Measurements from ENCODE around the gene FA2H. TPM values are rescaled to one million over a fixed set of nuclear protein-coding genes. Genes with fewer than 3 reads are reported as not detected.

Gene FA2H
- polyA plus RNA-seq, 2 of the 4 experiments (the other 2 are of a cell fraction) = 5.6 to 7.1 TPM

DNA sequence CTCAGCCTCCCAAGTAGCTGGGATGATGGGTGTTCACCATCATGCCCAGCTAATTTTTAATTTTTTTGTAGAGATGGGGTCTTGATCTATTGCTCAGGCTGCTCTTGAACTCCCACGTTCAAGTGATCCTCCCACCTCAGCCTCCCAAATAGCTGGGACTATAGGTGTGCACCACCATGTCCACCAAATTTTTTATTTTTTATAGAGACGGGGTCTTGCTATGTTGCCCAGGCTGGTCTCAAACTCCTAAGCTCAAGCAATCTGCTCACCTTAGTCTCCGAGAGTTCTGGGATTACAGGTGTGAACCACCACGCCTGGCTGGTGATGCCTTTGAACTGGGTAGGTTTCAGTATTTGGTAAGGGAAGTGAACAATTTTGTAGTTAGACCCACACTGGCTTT, 30.1 kb downstream of the FA2H start:
- no peak for DNase-seq (ENCODE audit: low read depth in 1 of 2, low spot score in 1 of 2)
- H3K4me1 ChIP-seq = peaks cover 61% of the 10 kb centered on the region
- TF ChIP-seq ZC3H11A (IDR thresholded peaks at IDR 0.05) (no peak), MAFK (IDR thresholded peaks at IDR 0.05; ENCODE audit: partially characterized antibody) (no peak), ZNF302 (CRISPR knock-in tag; IDR thresholded peaks at IDR 0.05) (no peak), RARB (CRISPR knock-in tag; IDR thresholded peaks at IDR 0.05) (no peak), FOXS1 (CRISPR knock-in tag; IDR thresholded peaks at IDR 0.05) (no peak), EHMT2 (IDR thresholded peaks at IDR 0.05; ENCODE audit: low read depth) (no peak), CBX2 (IDR thresholded peaks at IDR 0.05; ENCODE audit: borderline replicate concordance, low read depth) (no peak), NFE2L2 (conservative IDR thresholded peaks at IDR 0.05; ENCODE audit: low read length) (no peak), SMC3 (IDR thresholded peaks at IDR 0.05) (no peak), BHLHE40 (IDR thresholded peaks at IDR 0.05; ENCODE audit: low read depth, low read length) (no peak), EP300 (IDR thresholded peaks at IDR 0.05) (no peak), NPAS2 (CRISPR knock-in tag; IDR thresholded peaks at IDR 0.05; ENCODE audit: borderline replicate concordance) (no peak), RFX5 (IDR thresholded peaks at IDR 0.05) (no peak), ZSCAN20 (CRISPR knock-in tag; IDR thresholded peaks at IDR 0.05) (no peak), RAD21 (conservative IDR thresholded peaks at IDR 0.05 in 1 of 2, IDR thresholded peaks at IDR 0.05 in 1 of 2) (no peak), KDM5A (IDR thresholded peaks at IDR 0.05) (no peak), SREBF2 (IDR thresholded peaks at IDR 0.05) (no peak)
- TF ChIP-seq, protein P1, sequence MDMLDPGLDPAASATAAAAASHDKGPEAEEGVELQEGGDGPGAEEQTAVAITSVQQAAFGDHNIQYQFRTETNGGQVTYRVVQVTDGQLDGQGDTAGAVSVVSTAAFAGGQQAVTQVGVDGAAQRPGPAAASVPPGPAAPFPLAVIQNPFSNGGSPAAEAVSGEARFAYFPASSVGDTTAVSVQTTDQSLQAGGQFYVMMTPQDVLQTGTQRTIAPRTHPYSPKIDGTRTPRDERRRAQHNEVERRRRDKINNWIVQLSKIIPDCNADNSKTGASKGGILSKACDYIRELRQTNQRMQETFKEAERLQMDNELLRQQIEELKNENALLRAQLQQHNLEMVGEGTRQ (IDR thresholded peaks at IDR 0.05) = no peak
- WGBS (ENCODE audit: missing lambda C conversion rate) = 79% methylated on average over 4 of the region's 4 CpGs
- H3K4me2 ChIP-seq = peak overlapping the region; percentile 89
- no peak for ATAC-seq
- H3K27ac ChIP-seq = peak overlapping the region; percentile 91
- no peaks in the 10 kb centered on the region for H3K9me3 ChIP-seq
- CTCF ChIA-PET = interaction anchor here (0.6 to 7.8 kb wide), 8 partner anchors 8 to 118 kb away, joined by 3 to 55 read pairs (median 4); partner anchors contain the start of gene FA2H
- no peak overlapping the region for H3K4me3 ChIP-seq
- no peak for FAIRE-seq
- POLR2A ChIA-PET = interaction anchor here (0.9 to 1.3 kb wide), 4 partner anchors 13 to 45 kb away, joined by 3 to 8 read pairs (median 3); partner anchors contain the start of gene FA2H

DNA sequence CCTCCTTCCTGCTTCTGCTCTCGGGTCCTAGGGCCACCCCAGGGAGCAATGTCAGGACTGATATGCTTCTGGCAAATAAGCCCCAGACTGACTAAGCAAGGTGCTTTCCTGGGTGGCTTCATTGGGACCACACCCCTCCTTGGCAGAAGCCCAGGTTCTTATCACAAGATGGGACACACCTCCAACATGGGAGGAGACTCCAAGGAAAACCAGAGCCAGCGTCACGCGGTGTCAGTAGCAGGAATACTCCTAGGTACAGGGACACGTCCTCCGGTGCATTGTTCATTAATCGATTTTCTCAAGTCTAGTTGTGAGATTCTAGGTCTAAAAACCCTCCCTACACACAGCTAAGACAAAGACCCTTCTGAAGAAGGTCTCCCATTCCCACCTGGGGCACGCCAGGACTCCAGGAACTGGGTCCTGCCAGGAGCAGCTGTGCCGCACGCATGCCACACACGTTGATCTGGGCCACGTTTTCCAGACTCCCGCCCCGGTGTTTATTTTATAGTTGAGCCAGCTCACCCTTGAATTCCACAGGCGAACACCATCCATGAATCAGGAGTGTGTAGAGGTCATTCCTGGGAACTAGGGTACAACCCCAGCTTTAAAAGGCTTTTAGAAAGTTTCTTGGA, 30.8 kb downstream of the FA2H start:
- peak overlapping the region; percentile 91 for H3K27ac ChIP-seq
- TF ChIP-seq, protein P2, sequence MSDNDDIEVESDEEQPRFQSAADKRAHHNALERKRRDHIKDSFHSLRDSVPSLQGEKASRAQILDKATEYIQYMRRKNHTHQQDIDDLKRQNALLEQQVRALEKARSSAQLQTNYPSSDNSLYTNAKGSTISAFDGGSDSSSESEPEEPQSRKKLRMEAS (IDR thresholded peaks at IDR 0.05) = peak; percentile 97
- TF ChIP-seq, protein P3, sequence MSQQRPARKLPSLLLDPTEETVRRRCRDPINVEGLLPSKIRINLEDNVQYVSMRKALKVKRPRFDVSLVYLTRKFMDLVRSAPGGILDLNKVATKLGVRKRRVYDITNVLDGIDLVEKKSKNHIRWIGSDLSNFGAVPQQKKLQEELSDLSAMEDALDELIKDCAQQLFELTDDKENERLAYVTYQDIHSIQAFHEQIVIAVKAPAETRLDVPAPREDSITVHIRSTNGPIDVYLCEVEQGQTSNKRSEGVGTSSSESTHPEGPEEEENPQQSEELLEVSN (IDR thresholded peaks at IDR 0.05; ENCODE audit: borderline replicate concordance, low read depth) = peak; percentile 86
- no peak for TF ChIP-seq POLR2AphosphoS2 (conservative IDR thresholded peaks at IDR 0.05; ENCODE audit: low read length)
- TF ChIP-seq MAZ (IDR thresholded peaks at IDR 0.05; ENCODE audit: borderline replicate concordance, low read depth, low read length) = no peak
- TF ChIP-seq GATA3 (IDR thresholded peaks at IDR 0.05; ENCODE audit: borderline replicate concordance) = peak; percentile 62; the same call in 1 of the 2 replicates
- TF ChIP-seq HEYL (CRISPR knock-in tag; IDR thresholded peaks at IDR 0.05) = no peak; the same call in 1 of the 2 replicates
- TF ChIP-seq HDAC2 (IDR thresholded peaks at IDR 0.05) = no peak
- TF ChIP-seq EHF (CRISPR knock-in tag; IDR thresholded peaks at IDR 0.05) = peak; percentile 91; the same call in 1 of the 2 replicates
- TF ChIP-seq JUNB (IDR thresholded peaks at IDR 0.05) = peak; percentile 49; the same call in 1 of the 2 replicates
- TF ChIP-seq CHD2 (IDR thresholded peaks at IDR 0.05; ENCODE audit: low read length, partially characterized antibody) = no peak
- TF ChIP-seq TFCP2L1 (CRISPR knock-in tag; IDR thresholded peaks at IDR 0.05) = peak; percentile 63; the same call in 1 of the 2 replicates
- peak; percentile 91; the same call in 1 of the 2 replicates for TF ChIP-seq HOXB13 (CRISPR knock-in tag; IDR thresholded peaks at IDR 0.05; ENCODE audit: low read depth)
- TF ChIP-seq POLR2A (IDR thresholded peaks at IDR 0.05; ENCODE audit: low read length) = peak; percentile 6; the same call in 1 of the 2 replicates
- no peak for TF ChIP-seq SREBF2 (IDR thresholded peaks at IDR 0.05)
- no peak for TF ChIP-seq CBX8 (IDR thresholded peaks at IDR 0.05)
- peak; percentile 34 for TF ChIP-seq MAFK (IDR thresholded peaks at IDR 0.05; ENCODE audit: partially characterized antibody)
- no peak for TF ChIP-seq KDM1A (IDR thresholded peaks at IDR 0.05; ENCODE audit: low read depth)
- TF ChIP-seq, protein P4, sequence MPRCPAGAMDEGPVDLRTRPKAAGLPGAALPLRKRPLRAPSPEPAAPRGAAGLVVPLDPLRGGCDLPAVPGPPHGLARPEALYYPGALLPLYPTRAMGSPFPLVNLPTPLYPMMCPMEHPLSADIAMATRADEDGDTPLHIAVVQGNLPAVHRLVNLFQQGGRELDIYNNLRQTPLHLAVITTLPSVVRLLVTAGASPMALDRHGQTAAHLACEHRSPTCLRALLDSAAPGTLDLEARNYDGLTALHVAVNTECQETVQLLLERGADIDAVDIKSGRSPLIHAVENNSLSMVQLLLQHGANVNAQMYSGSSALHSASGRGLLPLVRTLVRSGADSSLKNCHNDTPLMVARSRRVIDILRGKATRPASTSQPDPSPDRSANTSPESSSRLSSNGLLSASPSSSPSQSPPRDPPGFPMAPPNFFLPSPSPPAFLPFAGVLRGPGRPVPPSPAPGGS (IDR thresholded peaks at IDR 0.05) = peak; percentile 16; the same call in 1 of the 3 replicates
- TF ChIP-seq NPAS2 (CRISPR knock-in tag; IDR thresholded peaks at IDR 0.05; ENCODE audit: borderline replicate concordance) = peak; percentile 68; the same call in 1 of the 2 replicates

More for the DNA sequence above, 30.8 kb downstream of the FA2H start:
- peak; percentile 84 to 86 for ATAC-seq
- POLR2A ChIA-PET = interaction anchor here (0.9 to 1.3 kb wide), 4 partner anchors 14 to 44 kb away, joined by 3 to 8 read pairs (median 3); partner anchors contain the start of gene FA2H
- Histone ChIP-seq H3K4me2 (peak overlapping the region; percentile 89), H3K4me3 (peak overlapping the region; percentile 23; the same call in 1 of the 3 replicates), H3K9me3 (no peaks in the 10 kb centered on the region), H3K4me1 (peaks cover 66% of the 10 kb centered on the region)
- FAIRE-seq = peak; percentile 79
- CTCF ChIA-PET = interaction anchor here (0.6 to 7.8 kb wide), 9 partner anchors 8 to 119 kb away, joined by 3 to 55 read pairs (median 4); no protein-coding TSS in a partner anchor
- under 1% methylated on average over 14 of the region's 15 CpGs for WGBS (ENCODE audit: missing lambda C conversion rate)
- DNase-seq (ENCODE audit: low read depth in 1 of 2, low spot score in 1 of 2) = peak; percentile 98 to 99
